HG03066 (cell line): ENCODE results near the gene TAS2R16.

Source experiments
- ATAC-seq: cut with Tn5 transposase; IDR thresholded peaks from one replicate; pipeline ENCODE4 v1.9.1; 2021; ENCODE audit warnings: low read depth; ENCODE audit not compliant: unreplicated experiment

Gene TAS2R16

GRCh38 chr7:122995600-122995999, at the start of gene TAS2R16:
Gene TAS2R16, minus strand, starts transcription at chr7:122995700. Its CDS starts 66 bp downstream, at chr7:122995634.
- no peak for ATAC-seq

- no peak for ATAC-seq
These were observed 48.1 kb upstream of the TAS2R16 start for GRCh38 chr7:123043642-123044041.

- ATAC-seq, result no peak
These were observed 45.6 kb upstream of the TAS2R16 start for GRCh38 chr7:123041101-123041500.

- ATAC-seq, result no peak
These were observed 43.8 kb upstream of the TAS2R16 start for GRCh38 chr7:123039269-123039668.

- ATAC-seq, result no peak
These were observed 38.6 kb upstream of the TAS2R16 start for GRCh38 chr7:123034106-123034505.

- ATAC-seq, result no peak
These were observed 35.1 kb upstream of the TAS2R16 start for GRCh38 chr7:123030631-123031030.

GRCh38 chr7:123028339-123028738, 32.8 kb upstream of the TAS2R16 start:
- no peak for ATAC-seq

GRCh38 chr7:123026251-123026650, 30.8 kb upstream of the TAS2R16 start:
- ATAC-seq, result no peak

- no peak for ATAC-seq
These were observed 29.7 kb upstream of the TAS2R16 start for GRCh38 chr7:123024989-123025758.

GRCh38 chr7:123023126-123023525, 27.6 kb upstream of the TAS2R16 start:
- ATAC-seq, result no peak

GRCh38 chr7:123022576-123022975, 27.1 kb upstream of the TAS2R16 start:
- no peak for ATAC-seq

GRCh38 chr7:123012435-123012834, 16.9 kb upstream of the TAS2R16 start:
- ATAC-seq, result no peak

- ATAC-seq, result no peak
These were observed 16.4 kb upstream of the TAS2R16 start for GRCh38 chr7:123011766-123012369.

GRCh38 chr7:123004931-123005330, 9.4 kb upstream of the TAS2R16 start:
- no peak for ATAC-seq

- ATAC-seq, result no peak
These were observed 8.1 kb upstream of the TAS2R16 start for GRCh38 chr7:123003539-123004126.

- no peak for ATAC-seq
These were observed 5.9 kb downstream of the TAS2R16 start for GRCh38 chr7:122989577-122989976.

GRCh38 chr7:122989041-122989440, 6.5 kb downstream of the TAS2R16 start:
- no peak for ATAC-seq

- no peak for ATAC-seq
These were observed 7.2 kb downstream of the TAS2R16 start for GRCh38 chr7:122988333-122988732.

- no peak for ATAC-seq
These were observed 8.0 kb downstream of the TAS2R16 start for GRCh38 chr7:122987463-122987862.

- ATAC-seq, result no peak
These were observed 11.5 kb downstream of the TAS2R16 start for GRCh38 chr7:122984021-122984420.

- no peak for ATAC-seq
These were observed 12.2 kb downstream of the TAS2R16 start for GRCh38 chr7:122983261-122983660.

- no peak for ATAC-seq
These were observed 20.2 kb downstream of the TAS2R16 start for GRCh38 chr7:122975341-122975740.
